GM12891 (cell line): ENCODE data around the gene GSTM2.

Experiments used
- POLR2A ChIP-seq: IDR thresholded peaks from 2 replicates; pipeline ENCODE4 v1.6.1; 2011; ENCODE audit warnings: low read depth, low read length, control low read depth
- POLR2AphosphoS5 ChIP-seq: IDR thresholded peaks from 2 replicates; pipeline ENCODE4 v1.6.1; 2011; ENCODE audit warnings: low read depth, low read length, control low read depth
- SPI1 ChIP-seq: IDR thresholded peaks from 2 replicates; pipeline ENCODE4 v1.6.1; 2011; ENCODE audit warnings: low read depth, low read length, control low read depth
- TAF1 ChIP-seq: IDR thresholded peaks from 2 replicates; pipeline ENCODE4 v1.6.1; 2011; ENCODE audit warnings: low read depth, low read length, control low read depth

DNA sequence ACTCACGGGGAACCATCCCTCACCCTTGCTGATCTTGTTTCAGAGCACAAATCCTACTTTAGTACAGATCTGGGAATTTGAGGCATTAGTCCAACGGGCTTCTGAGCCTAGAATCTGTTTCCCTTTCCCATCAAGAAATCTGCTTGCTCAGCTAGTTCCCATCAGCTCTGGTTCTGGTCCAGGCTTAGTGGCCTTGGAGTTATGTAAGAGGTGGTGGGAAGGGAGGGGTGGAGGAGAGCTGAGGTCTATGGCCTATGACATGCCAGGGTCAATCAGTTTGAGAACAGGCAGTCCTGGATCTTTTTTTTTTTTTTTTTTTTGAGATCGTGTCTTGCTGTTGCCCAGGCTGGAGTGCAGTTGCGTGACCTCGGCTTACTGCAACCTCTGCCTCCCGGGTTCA, 23.9 kb downstream of the GSTM2 start:
- TF ChIP-seq POLR2A (no peak), POLR2AphosphoS5 (no peak), TAF1 (no peak), SPI1 (no peak)
